Sigmoid colon (tissue), 3 donors: Measurements from ENCODE around the gene KRT72.

Experiments used
- POLR2A ChIP-seq, 2 donors: fragments of 450-650 bp; IDR thresholded peaks; one replicate each; pipeline ENCODE4 v1.6.1; 2016; ENCODE audit warnings: antibody characterized with exemption in 2 of 2, mild to moderate bottlenecking in 2 of 2, moderate library complexity in 2 of 2
- TF ChIP-seq, protein P1 (sequence below), 4 experiments: fragments of 450-650 bp in 3 of 4; fragments of 200-600 bp in 1 of 4; IDR thresholded peaks; one replicate each; pipeline ENCODE4 v1.5.1; 2016 to 2019; ENCODE audit warnings: antibody characterized with exemption in 4 of 4, mild to moderate bottlenecking in 3 of 4, moderate library complexity in 2 of 4

DNA sequence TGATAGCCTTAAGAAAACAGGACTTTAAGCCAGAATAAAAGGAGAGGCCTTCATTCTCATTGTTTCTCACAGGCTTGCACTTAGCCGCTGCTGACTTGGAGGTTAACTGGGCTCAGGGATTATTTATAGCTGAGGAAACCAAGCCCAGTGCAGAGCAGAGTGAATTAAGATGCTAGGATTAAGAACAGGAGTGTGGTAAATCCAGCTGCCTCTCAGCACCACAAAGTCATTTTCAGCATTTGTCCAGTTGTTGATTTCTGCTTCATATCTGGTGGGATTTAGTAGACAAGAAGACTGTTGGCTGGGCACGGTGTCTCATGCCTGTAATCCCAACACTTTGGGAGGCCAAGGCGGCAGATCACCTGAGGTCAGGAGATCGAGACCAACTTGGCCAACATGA lies 31.4 kb upstream of the KRT72 start:
- TF ChIP-seq, protein P1, sequence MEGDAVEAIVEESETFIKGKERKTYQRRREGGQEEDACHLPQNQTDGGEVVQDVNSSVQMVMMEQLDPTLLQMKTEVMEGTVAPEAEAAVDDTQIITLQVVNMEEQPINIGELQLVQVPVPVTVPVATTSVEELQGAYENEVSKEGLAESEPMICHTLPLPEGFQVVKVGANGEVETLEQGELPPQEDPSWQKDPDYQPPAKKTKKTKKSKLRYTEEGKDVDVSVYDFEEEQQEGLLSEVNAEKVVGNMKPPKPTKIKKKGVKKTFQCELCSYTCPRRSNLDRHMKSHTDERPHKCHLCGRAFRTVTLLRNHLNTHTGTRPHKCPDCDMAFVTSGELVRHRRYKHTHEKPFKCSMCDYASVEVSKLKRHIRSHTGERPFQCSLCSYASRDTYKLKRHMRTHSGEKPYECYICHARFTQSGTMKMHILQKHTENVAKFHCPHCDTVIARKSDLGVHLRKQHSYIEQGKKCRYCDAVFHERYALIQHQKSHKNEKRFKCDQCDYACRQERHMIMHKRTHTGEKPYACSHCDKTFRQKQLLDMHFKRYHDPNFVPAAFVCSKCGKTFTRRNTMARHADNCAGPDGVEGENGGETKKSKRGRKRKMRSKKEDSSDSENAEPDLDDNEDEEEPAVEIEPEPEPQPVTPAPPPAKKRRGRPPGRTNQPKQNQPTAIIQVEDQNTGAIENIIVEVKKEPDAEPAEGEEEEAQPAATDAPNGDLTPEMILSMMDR (IDR thresholded peaks at IDR 0.05), result no peak
- no peak for TF ChIP-seq POLR2A (IDR thresholded peaks at IDR 0.05)
